Measurements from ENCODE around the gene EDEM2. TPM values are rescaled to one million over a fixed set of nuclear protein-coding genes. Genes with fewer than 3 reads are reported as not detected.

EDEM2 gene
- polyA plus RNA-seq, 3 donors = 39.5 to 86.1 (median 75.6) TPM

GRCh38 chr20:35066194-35066593 lies 80.9 kb downstream of the EDEM2 start:
- Histone ChIP-seq H3K4me3 (replicated peaks in 1 of 3; ENCODE audit: low read depth in 2 of 3, low read length in 3 of 3) (no peak overlapping the region), H4K20me1 (ENCODE audit: insufficient read depth, low read length) (peaks cover 100% of the 10 kb centered on the region), H2AFZ (ENCODE audit: insufficient read depth, low read depth, low read length, poor library complexity, severe bottlenecking) (no peak overlapping the region), H3K27me3 (ENCODE audit: control insufficient read depth in 2 of 2, insufficient read depth in 2 of 2, low read length in 2 of 2) (no peaks in the 10 kb centered on the region), H3K9me3 (replicated peaks in 1 of 2; ENCODE audit: control insufficient read depth in 1 of 2, insufficient read depth in 1 of 2, low read length in 2 of 2) (no peaks in the 10 kb centered on the region), H3K4me2 (replicated peaks; ENCODE audit: extremely low read depth, low read length, poor library complexity, severe bottlenecking) (no peak overlapping the region), H3K36me3 (replicated peaks in 1 of 2; ENCODE audit: control insufficient read depth in 1 of 2, insufficient read depth in 2 of 2, low read length in 2 of 2) (peaks cover 44 to 91% of the 10 kb centered on the region in 2 donors), H3K79me2 (ENCODE audit: insufficient read depth, low read length) (peaks cover 94% of the 10 kb centered on the region), H3K9ac (ENCODE audit: insufficient read depth, low read length, poor library complexity, severe bottlenecking) (no peak overlapping the region), H3K27ac (ENCODE audit: low read depth in 1 of 2, low read length in 2 of 2) (no peak overlapping the region), H3K4me1 (ENCODE audit: control insufficient read depth in 1 of 2, insufficient read depth in 2 of 2, low read length in 2 of 2) (no peaks in the 10 kb centered on the region)
- no peak for DNase-seq
- H3K4me3 Mint-ChIP-seq = no peak overlapping the region
- peak overlapping the region in 1 of 7 donors; percentile 36 for H3K27ac Mint-ChIP-seq
- 100% methylated on average over 3 of the region's 6 CpGs for WGBS (ENCODE audit: insufficient coverage)
- intact Hi-C loops (cut with micrococcal nuclease) = no loop called here
- no peaks in the 10 kb centered on the region for H3K9me3 Mint-ChIP-seq
- peaks cover 4% of the 10 kb centered on the region for H3K4me1 Mint-ChIP-seq
- no peaks in the 10 kb centered on the region for H3K27me3 Mint-ChIP-seq (ENCODE audit: low read depth in 3 of 3)
- TF ChIP-seq CTCF (IDR thresholded peaks at IDR 0.05) = no peak
- peaks cover 51 to 70% of the 10 kb centered on the region in 2 donors for H3K36me3 Mint-ChIP-seq

Small RNA genes lying within 50 kb of the gene (small RNA-seq; reads per million reads assigned to genes)
- gene RF00275 (ENCODE audit: insufficient read length, low read depth) (not detected), gene RNA5SP483 (ENCODE audit: insufficient read length, low read depth) (not detected)

Other genes with a start within 250 kb of the EDEM2 start
- 10 to 100 TPM; 30.4 to 52.9 (median 34.0) TPM for gene GSS, start 191.5 kb downstream of the EDEM2 start, polyA plus RNA-seq
- gene MYH7B, start 191.5 kb downstream of the EDEM2 start, polyA plus RNA-seq = under 1 TPM in 1 of 3 donors, not detected in 2; 0.75 TPM
- 10 to 100 TPM; 80.8 to 98.4 (median 88.6) TPM for gene TRPC4AP, start 54.5 kb downstream of the EDEM2 start, polyA plus RNA-seq
- 1 to 10 TPM in 1 of 3 donors, under 1 TPM in 2; 0.43 to 1.1 (median 0.90) TPM for gene PROCR, start 24.7 kb upstream of the EDEM2 start, polyA plus RNA-seq
- gene MMP24, start 79.4 kb upstream of the EDEM2 start, polyA plus RNA-seq = under 1 TPM in 1 of 3 donors, not detected in 2; 0.14 TPM
- gene MMP24OS, start 130.8 kb upstream of the EDEM2 start, polyA plus RNA-seq = 10 to 100 TPM in 1 of 3 donors, 1 to 10 TPM in 2; 9.5 to 43.9 (median 9.6) TPM
- 100 to 1,000 TPM in 2 of 3 donors, 10 to 100 TPM in 1; 94.3 to 222 (median 190) TPM for gene EIF6, start 137.4 kb upstream of the EDEM2 start, polyA plus RNA-seq
- gene FAM83C, start 145.1 kb upstream of the EDEM2 start, polyA plus RNA-seq = not detected

All from CD14-positive monocyte (primary cell).